A549 (cell line): ENCODE data around the gene HIGD1C. TPM values are rescaled to one million over a fixed set of nuclear protein-coding genes. Genes with fewer than 3 reads are reported as not detected.
A peak's percentile ranks its signal among the peaks of the same experiment; 100 is the strongest.

Experiments used
- ATAC-seq, 2 experiments: fragments of 200-7000 bp in 1 of 2; fragments of >200 bp in 1 of 2; cut with Nextera tagmentation in 1 of 2; cut with Tn5 transposase in 1 of 2; 3 replicates each; pipeline versions ENCODE4 v1.8.0 to v1.9.1; 2018 to 2020; ENCODE audit warnings: mild to moderate bottlenecking in 1 of 2, moderate library complexity in 1 of 2
- CTCF ChIA-PET: fragments of 300-600 bp; sonication (Branson Sonifier 250); formaldehyde crosslinking; extraction: SDS; loops from one replicate; lab custom pipeline; 2021; ENCODE audit warnings: antibody characterized with exemption, inconsistent platforms; lab: Yijun Ruan, JAX
- POLR2A ChIA-PET: fragments of 350-600 bp; formaldehyde crosslinking; extraction: SDS; loops from one replicate; lab custom pipeline; 2021; ENCODE audit warnings: antibody characterized with exemption, inconsistent platforms; lab: Yijun Ruan, JAX
- DNase-seq, 2 experiments: peaks; one replicate each; pipeline versions ENCODE4 v3.0.0 to v3.0.0-alpha.2; 2011 to 2016; ENCODE audit warnings: low read depth in 1 of 2, low spot score in 1 of 2
- FAIRE-seq: peaks from 2 replicates; lab custom pipeline; 2011; peaks lifted over from hg19 to GRCh38; lab: Jason Lieb, UNC
- H3K27ac ChIP-seq, 2 experiments: fragments of >200 bp; sonication (Bioruptor Twin); formaldehyde crosslinking; 3 replicates each; pipeline ENCODE4 v1.5.1; 2016 to 2017
- H3K4me1 ChIP-seq: fragments of >200 bp; sonication (Bioruptor Twin); formaldehyde crosslinking; 3 replicates; pipeline ENCODE4 v1.6.1; 2016
- H3K4me2 ChIP-seq: fragments of >200 bp; sonication (Bioruptor Twin); formaldehyde crosslinking; 3 replicates; pipeline ENCODE4 v1.6.1; 2016
- H3K4me3 ChIP-seq: fragments of >200 bp; sonication (Bioruptor Twin); formaldehyde crosslinking; 3 replicates; pipeline ENCODE4 v1.5.1; 2016
- H3K9me3 ChIP-seq: fragments of >200 bp; sonication (Bioruptor Twin); formaldehyde crosslinking; 3 replicates; pipeline ENCODE4 v1.6.1; 2016
- BCL3 ChIP-seq: fragments of >200 bp; sonication (Bioruptor Twin); formaldehyde crosslinking; IDR thresholded peaks from 3 replicates; pipeline ENCODE4 v1.6.1; 2016
- BHLHE40 ChIP-seq: IDR thresholded peaks from 2 replicates; pipeline ENCODE4 v1.6.1; 2012; ENCODE audit warnings: low read depth, low read length, inconsistent platforms
- CBX8 ChIP-seq: fragments of 200-600 bp; sonication (generic); IDR thresholded peaks from 2 replicates; pipeline ENCODE4 v1.6.1; 2016
- CHD4 ChIP-seq: fragments of 200-600 bp; sonication (generic); IDR thresholded peaks from 2 replicates; pipeline ENCODE4 v1.6.1; 2016; ENCODE audit warnings: antibody characterized with exemption, mild to moderate bottlenecking, borderline replicate concordance
- EHMT2 ChIP-seq: fragments of 200-600 bp; sonication (generic); IDR thresholded peaks from 2 replicates; pipeline ENCODE4 v1.6.1; 2016; ENCODE audit warnings: antibody characterized with exemption, low read depth, mild to moderate bottlenecking, moderate library complexity
- FOSB ChIP-seq: fragments of 250-450 bp; sonication (Bioruptor Pico); IDR thresholded peaks from 2 replicates; pipeline ENCODE4 v1.5.0; 2020; ENCODE audit warnings: mild to moderate bottlenecking, moderate library complexity
- FOSL2 ChIP-seq, 2 experiments: fragments of 450-650 bp in 1 of 2; fragments of >200 bp in 1 of 2; sonication (Bioruptor Twin) in 1 of 2; formaldehyde crosslinking; IDR thresholded peaks; 2 replicates each; pipeline versions ENCODE4 v1.5.0 to v1.6.1; 2016 to 2020; ENCODE audit warnings: mild to moderate bottlenecking in 1 of 2, moderate library complexity in 1 of 2
- FOXS1 ChIP-seq: fragments of 250-450 bp; sonication (Bioruptor Pico); IDR thresholded peaks from 2 replicates; pipeline ENCODE4 v1.5.0; 2020; ENCODE audit warnings: mild to moderate bottlenecking, moderate library complexity
- HOXB13 ChIP-seq: fragments of 250-450 bp; sonication (Bioruptor Pico); IDR thresholded peaks from 2 replicates; pipeline ENCODE4 v1.5.0; 2020; ENCODE audit warnings: low read depth, mild to moderate bottlenecking, moderate library complexity
- HOXB5 ChIP-seq: fragments of 250-450 bp; sonication (Bioruptor Pico); IDR thresholded peaks from 2 replicates; pipeline ENCODE4 v1.5.0; 2020; ENCODE audit warnings: mild to moderate bottlenecking, moderate library complexity
- KDM1A ChIP-seq: fragments of 200-600 bp; sonication (generic); IDR thresholded peaks from 2 replicates; pipeline ENCODE4 v1.6.1; 2016; ENCODE audit warnings: low read depth, mild to moderate bottlenecking
- MAX ChIP-seq: IDR thresholded peaks from 2 replicates; pipeline ENCODE4 v1.6.1; 2012
- PHF8 ChIP-seq: fragments of 200-600 bp; sonication (generic); IDR thresholded peaks from 2 replicates; pipeline ENCODE4 v1.6.1; 2016; ENCODE audit warnings: low read depth, mild to moderate bottlenecking, antibody characterized with exemption, moderate library complexity, borderline replicate concordance
- POLR2A ChIP-seq: IDR thresholded peaks from 2 replicates; pipeline ENCODE4 v1.6.1; 2012; ENCODE audit warnings: mild to moderate bottlenecking, low read length
- POLR2AphosphoS2 ChIP-seq: conservative IDR thresholded peaks from 2 replicates; pipeline ENCODE4 v1.6.1; 2012; ENCODE audit warnings: low read length, improper control_type of control experiment, inconsistent platforms
- RAD21 ChIP-seq, 2 experiments: fragments of >200 bp in 1 of 2; sonication (Bioruptor Twin) in 1 of 2; formaldehyde crosslinking in 1 of 2; IDR thresholded peaks in 1 of 2; conservative IDR thresholded peaks in 1 of 2; 2 replicates in 1 of 2; 3 replicates in 1 of 2; pipeline ENCODE4 v1.6.1; 2012 to 2018; ENCODE audit warnings: inconsistent platforms in 1 of 2
- RFX5 ChIP-seq: fragments of 450-650 bp; IDR thresholded peaks from 2 replicates; pipeline ENCODE4 v1.7.1; 2014; ENCODE audit warnings: antibody characterized with exemption, mild to moderate bottlenecking, moderate library complexity
- SMC3 ChIP-seq: fragments of >200 bp; sonication (Bioruptor Twin); formaldehyde crosslinking; IDR thresholded peaks from 3 replicates; pipeline ENCODE4 v1.6.1; 2018; ENCODE audit warnings: inconsistent platforms
- TP53 ChIP-seq: fragments of 250-450 bp; sonication (Bioruptor Pico); IDR thresholded peaks from 2 replicates; pipeline ENCODE4 v1.5.0; 2021; ENCODE audit warnings: mild to moderate bottlenecking, moderate library complexity
- ZFP36 ChIP-seq: fragments of 450-650 bp; IDR thresholded peaks from 2 replicates; pipeline ENCODE4 v1.6.1; 2014; ENCODE audit warnings: borderline replicate concordance; ENCODE audit not compliant: partially characterized antibody
- ZNF302 ChIP-seq: fragments of 250-450 bp; sonication (Bioruptor Pico); IDR thresholded peaks from 2 replicates; pipeline ENCODE4 v1.9.0; 2021; ENCODE audit warnings: inconsistent platforms, mild to moderate bottlenecking, moderate library complexity
- WGBS: methylation state at CpG from one replicate; pipeline ENCODE4 v1.1.6; 2017; ENCODE audit errors: missing lambda C conversion rate; 5-methylcytosine and 5-hydroxymethylcytosine counted together
- polyA plus RNA-seq, 4 experiments: library from polyadenylated mRNA; depleted of rRNA in 3 of 4; stranded (reverse); fragments of >200 nt; fragmentation: RNase III in 1 of 4; extraction: RNeasy Plus Mini Kit Qiagen cat#74134 plus additional on column Dnase treatment in 1 of 4; gene quantifications; 2 replicates in 3 of 4; 3 replicates in 1 of 4; pipeline ENCODE4 v1.2.3, GENCODE V29; 2011 to 2017
- TF ChIP-seq, protein P1 (sequence below): fragments of 250-450 bp; sonication (Bioruptor Pico); IDR thresholded peaks from 2 replicates; pipeline ENCODE4 v1.5.0; 2021; ENCODE audit warnings: mild to moderate bottlenecking, moderate library complexity, borderline replicate concordance

HIGD1C gene
- polyA plus RNA-seq, 2 of the 4 experiments (the other 2 are of a cell fraction): not detected

DNA sequence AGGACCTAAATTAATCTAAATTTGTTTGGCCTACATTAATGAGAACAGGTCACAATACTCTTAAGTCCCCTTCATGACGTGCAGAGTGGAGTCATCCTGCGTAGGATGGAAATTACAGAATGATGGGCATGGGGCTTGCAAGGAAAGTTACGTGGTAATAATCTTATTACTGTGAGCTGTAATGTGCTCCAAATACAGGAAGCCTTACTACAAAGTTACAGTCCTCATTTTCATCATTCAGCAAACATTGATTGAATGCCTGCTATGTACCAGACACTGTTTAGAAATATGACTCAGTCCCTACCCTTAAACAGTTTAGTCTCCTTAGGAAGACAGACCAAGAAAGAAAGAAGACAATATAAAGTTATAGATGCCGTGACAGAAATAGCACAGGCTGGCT lies 9.4 kb downstream of the HIGD1C start:
- ChIA-PET CTCF (interaction anchor here (0.6 to 1.6 kb wide), 2 partner anchors 53 to 137 kb away, joined by 3 to 4 read pairs; no protein-coding TSS in a partner anchor), POLR2A (no interaction called here)
- peaks cover 15% of the 10 kb centered on the region for H3K4me1 ChIP-seq
- TF ChIP-seq ZNF302 (CRISPR knock-in tag) (no peak), KDM1A (no peak)
- H3K4me3 ChIP-seq: no peak overlapping the region
- no peaks in the 10 kb centered on the region for H3K9me3 ChIP-seq
- 64% methylated on average over 4 of the region's 4 CpGs for WGBS
- ATAC-seq: peak in 1 of 2 experiments; percentile 86; a peak in 3 of 6 replicates
- FAIRE-seq: no peak
- peak overlapping the region; percentile 25; the same call in 2 of the 3 replicates for H3K4me2 ChIP-seq
- H3K27ac ChIP-seq: no peak overlapping the region; a peak in 1 of 6 replicates
- peak in 1 of 2 experiments; percentile 45 for DNase-seq

GRCh38 chr12:50964432-50964831 lies 12.1 kb downstream of the HIGD1C start:
- WGBS: 0% methylated on average over 1 of the region's 1 CpG
- H3K4me2 ChIP-seq: no peak overlapping the region
- peaks cover 15% of the 10 kb centered on the region for H3K4me1 ChIP-seq
- POLR2A ChIA-PET: no interaction called here
- no peak for ATAC-seq
- no peak for TF ChIP-seq CHD4
- TF ChIP-seq ZNF302 (CRISPR knock-in tag): no peak
- no peak for TF ChIP-seq RAD21 (conservative IDR thresholded peaks at IDR 0.05 in 1 of 2, IDR thresholded peaks at IDR 0.05 in 1 of 2)
- TF ChIP-seq FOSL2 (IDR thresholded peaks at IDR 0.05): no peak
- TF ChIP-seq FOSL2 (CRISPR knock-in tag; IDR thresholded peaks at IDR 0.05): no peak
- TF ChIP-seq HOXB13 (CRISPR knock-in tag): no peak
- TF ChIP-seq HOXB5 (CRISPR knock-in tag): no peak
- TF ChIP-seq KDM1A: no peak
- no peak for TF ChIP-seq PHF8
- no peak for TF ChIP-seq SMC3
- no peak for TF ChIP-seq FOXS1
- TF ChIP-seq FOSB (CRISPR knock-in tag): no peak
- no peak for TF ChIP-seq MAX
- TF ChIP-seq POLR2A: no peak
- TF ChIP-seq CBX8: no peak
- TF ChIP-seq POLR2AphosphoS2: no peak
- TF ChIP-seq BHLHE40: no peak
- no peak for TF ChIP-seq RFX5
- TF ChIP-seq, protein P1, sequence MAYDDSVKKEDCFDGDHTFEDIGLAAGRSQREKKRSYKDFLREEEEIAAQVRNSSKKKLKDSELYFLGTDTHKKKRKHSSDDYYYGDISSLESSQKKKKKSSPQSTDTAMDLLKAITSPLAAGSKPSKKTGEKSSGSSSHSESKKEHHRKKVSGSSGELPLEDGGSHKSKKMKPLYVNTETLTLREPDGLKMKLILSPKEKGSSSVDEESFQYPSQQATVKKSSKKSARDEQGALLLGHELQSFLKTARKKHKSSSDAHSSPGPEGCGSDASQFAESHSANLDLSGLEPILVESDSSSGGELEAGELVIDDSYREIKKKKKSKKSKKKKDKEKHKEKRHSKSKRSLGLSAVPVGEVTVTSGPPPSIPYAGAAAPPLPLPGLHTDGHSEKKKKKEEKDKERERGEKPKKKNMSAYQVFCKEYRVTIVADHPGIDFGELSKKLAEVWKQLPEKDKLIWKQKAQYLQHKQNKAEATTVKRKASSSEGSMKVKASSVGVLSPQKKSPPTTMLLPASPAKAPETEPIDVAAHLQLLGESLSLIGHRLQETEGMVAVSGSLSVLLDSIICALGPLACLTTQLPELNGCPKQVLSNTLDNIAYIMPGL (CRISPR knock-in tag): no peak
- TF ChIP-seq BCL3: no peak
- no peak for TF ChIP-seq EHMT2
- no peak for FAIRE-seq
- CTCF ChIA-PET: no interaction called here
- no peak overlapping the region for H3K4me3 ChIP-seq
- no peaks in the 10 kb centered on the region for H3K9me3 ChIP-seq
- DNase-seq: no peak
- no peak overlapping the region for H3K27ac ChIP-seq

DNA sequence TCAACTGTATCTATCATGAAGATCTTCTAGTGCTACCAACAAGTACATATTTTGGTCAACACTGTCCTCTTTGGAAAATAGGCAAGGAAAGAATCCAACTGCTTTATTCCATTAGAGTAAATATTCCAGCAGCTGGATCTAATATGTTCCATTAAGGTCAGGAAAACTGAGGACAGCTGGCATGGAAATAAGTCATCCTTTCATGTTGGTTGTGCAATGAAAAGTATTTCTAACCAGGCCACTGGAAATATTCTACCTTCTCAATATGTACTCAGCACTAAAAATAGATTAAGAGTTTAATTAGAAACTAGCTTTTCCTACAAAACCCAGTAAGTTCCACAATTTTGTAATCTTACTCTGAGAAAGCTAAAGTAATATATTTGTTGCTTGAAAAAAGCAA lies 19.6 kb downstream of the HIGD1C start:
- no peaks in the 10 kb centered on the region for H3K4me1 ChIP-seq
- FAIRE-seq: no peak
- TF ChIP-seq BHLHE40: no peak
- TF ChIP-seq TP53: no peak
- no peak for TF ChIP-seq POLR2A
- no peak for TF ChIP-seq ZFP36
- TF ChIP-seq POLR2AphosphoS2: no peak
- TF ChIP-seq, all 56 proteins: peak for 0
- CTCF ChIA-PET: no interaction called here
- Histone ChIP-seq H3K4me2 (no peak overlapping the region), H3K4me3 (no peak overlapping the region), H3K27ac (no peak overlapping the region), H3K9me3 (no peaks in the 10 kb centered on the region)
- ATAC-seq: no peak
- POLR2A ChIA-PET: no interaction called here
- DNase-seq: no peak
